ENCODE measurements around the gene CFAP46. TPM values are rescaled to one million over a fixed set of nuclear protein-coding genes. Genes with fewer than 3 reads are reported as not detected.

The CFAP46 gene
- total RNA-seq, 2 donors from 2014 or later: not detected

DNA sequence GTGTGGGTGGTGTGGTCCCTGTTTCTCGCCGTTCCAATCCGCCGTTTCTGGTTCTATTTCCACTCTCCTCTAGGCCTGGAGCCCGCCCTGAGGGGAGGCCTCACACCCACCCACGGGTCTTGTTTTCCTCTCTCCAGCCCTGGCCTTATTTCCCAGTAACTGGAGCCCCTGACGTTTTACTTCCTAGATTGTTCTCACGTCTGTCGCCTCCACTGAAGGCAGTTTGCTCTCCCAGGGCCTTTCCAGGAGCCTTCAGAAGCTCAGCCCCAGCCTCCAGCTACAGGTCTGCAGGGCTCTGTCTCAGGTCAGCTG, 30.6 kb downstream of the CFAP46 start:
- H3K9me3 ChIP-seq (ENCODE audit: control insufficient read depth, low read length, poor library complexity, severe bottlenecking): no peaks in the 10 kb centered on the region
- DNase-seq: no peak
- Mint-ChIP-seq H3K4me3 (no peak overlapping the region), H3K27ac (no peak overlapping the region), H3K36me3 (ENCODE audit: low read depth) (no peaks in the 10 kb centered on the region), H3K27me3 (peaks cover 10% of the 10 kb centered on the region), H3K4me1 (peaks cover 4% of the 10 kb centered on the region)
- no peak for ATAC-seq

DNA sequence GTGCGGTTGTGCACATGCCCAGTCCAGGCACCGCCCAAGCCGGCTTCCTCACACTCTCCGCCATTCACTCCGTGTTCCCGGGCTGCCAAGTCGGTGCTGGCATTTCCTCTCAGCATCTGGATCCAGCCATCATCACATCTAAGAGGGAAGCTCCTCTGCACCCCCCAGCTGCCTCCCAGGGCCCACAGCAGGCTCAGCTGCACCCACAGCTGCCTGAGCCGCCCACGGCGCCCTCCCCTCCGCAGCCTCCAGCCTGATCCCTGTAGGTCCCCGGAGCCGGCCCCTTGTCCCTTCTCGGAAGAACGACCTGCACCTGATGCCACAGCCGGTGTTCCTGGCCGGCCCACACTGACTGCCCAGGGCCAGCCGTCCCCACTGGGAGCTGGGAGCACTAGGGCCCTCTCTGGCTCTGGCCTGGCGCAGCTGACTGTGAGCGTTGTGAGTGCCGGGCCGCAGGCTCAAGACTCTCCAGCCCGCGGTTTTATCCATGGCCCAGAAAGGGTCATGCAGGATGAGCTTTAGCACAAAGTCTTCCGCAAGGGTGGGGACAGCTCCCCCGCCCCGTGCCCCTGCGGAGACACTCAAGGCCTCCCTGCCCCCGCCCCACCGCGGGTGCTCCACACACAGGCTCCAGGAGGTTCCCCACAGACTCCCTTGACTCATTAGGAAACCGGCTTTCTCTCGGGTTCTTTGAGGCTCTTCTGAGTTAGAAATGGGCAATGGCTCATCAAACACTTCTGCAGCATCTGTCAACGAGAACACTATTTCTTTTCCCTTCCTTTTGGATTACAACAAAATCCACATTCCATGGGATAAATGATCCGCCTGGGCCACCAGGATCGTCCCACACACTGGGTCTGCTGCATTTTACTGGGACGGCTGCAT, 31.2 kb downstream of the CFAP46 start:
- H3K4me3 Mint-ChIP-seq: no peak overlapping the region
- no peaks in the 10 kb centered on the region for H3K9me3 ChIP-seq (ENCODE audit: control insufficient read depth, low read length, poor library complexity, severe bottlenecking)
- DNase-seq: peak in 1 of 3 donors; percentile 4
- H3K27me3 Mint-ChIP-seq: peaks cover 11% of the 10 kb centered on the region
- no peak for ATAC-seq
- H3K36me3 Mint-ChIP-seq (ENCODE audit: low read depth): no peaks in the 10 kb centered on the region
- peaks cover 4% of the 10 kb centered on the region for H3K4me1 Mint-ChIP-seq
- no peak overlapping the region for H3K27ac Mint-ChIP-seq

DNA sequence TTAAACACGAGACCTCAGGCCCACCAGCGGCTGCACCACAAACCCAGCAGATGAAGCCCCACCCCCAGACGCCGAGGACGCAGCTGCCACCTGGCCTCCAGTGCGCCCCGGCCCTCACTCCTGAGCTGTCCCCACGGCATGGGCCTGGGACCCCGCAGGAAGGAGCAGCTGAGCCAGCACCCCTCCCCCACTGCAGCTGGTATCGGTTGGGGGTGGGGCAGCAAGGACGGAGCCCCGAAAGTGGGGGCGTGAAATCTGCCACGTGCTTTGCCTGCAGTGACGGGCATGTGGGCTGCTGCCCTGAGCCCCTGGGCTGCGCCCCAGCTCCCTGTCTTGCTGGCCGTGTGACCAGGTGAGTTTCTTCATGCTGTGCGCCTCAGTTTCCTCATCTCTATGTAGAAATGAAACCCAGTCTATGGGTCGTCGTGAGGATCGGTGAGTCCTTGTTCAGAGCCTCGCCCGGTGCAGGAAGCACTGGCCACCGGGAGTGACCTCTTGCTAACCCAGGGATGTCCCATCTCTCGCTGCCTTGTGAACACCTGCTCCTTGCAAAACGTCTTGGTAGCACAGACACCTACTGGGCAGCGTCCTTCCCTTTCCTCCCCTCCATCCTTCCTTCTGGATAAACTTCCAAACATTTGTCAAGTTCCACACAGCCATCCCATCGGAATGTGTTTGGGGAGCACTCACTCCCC, 32.0 kb downstream of the CFAP46 start:
- H3K9me3 ChIP-seq (ENCODE audit: control insufficient read depth, low read length, poor library complexity, severe bottlenecking): no peaks in the 10 kb centered on the region
- Mint-ChIP-seq H3K27me3 (peaks cover 15% of the 10 kb centered on the region), H3K4me3 (no peak overlapping the region), H3K36me3 (ENCODE audit: low read depth) (no peaks in the 10 kb centered on the region), H3K4me1 (peaks cover 4% of the 10 kb centered on the region), H3K27ac (no peak overlapping the region)
- ATAC-seq (no peak), DNase-seq (no peak)

GRCh38 chr10:132909491-132910071, 32.8 kb downstream of the CFAP46 start:
- ATAC-seq: no peak
- Mint-ChIP-seq H3K27ac (no peak overlapping the region), H3K36me3 (ENCODE audit: low read depth) (no peaks in the 10 kb centered on the region), H3K27me3 (peaks cover 23% of the 10 kb centered on the region), H3K4me3 (no peak overlapping the region), H3K4me1 (peaks cover 11% of the 10 kb centered on the region)
- DNase-seq: no peak
- no peaks in the 10 kb centered on the region for H3K9me3 ChIP-seq (ENCODE audit: control insufficient read depth, low read length, poor library complexity, severe bottlenecking)

DNA sequence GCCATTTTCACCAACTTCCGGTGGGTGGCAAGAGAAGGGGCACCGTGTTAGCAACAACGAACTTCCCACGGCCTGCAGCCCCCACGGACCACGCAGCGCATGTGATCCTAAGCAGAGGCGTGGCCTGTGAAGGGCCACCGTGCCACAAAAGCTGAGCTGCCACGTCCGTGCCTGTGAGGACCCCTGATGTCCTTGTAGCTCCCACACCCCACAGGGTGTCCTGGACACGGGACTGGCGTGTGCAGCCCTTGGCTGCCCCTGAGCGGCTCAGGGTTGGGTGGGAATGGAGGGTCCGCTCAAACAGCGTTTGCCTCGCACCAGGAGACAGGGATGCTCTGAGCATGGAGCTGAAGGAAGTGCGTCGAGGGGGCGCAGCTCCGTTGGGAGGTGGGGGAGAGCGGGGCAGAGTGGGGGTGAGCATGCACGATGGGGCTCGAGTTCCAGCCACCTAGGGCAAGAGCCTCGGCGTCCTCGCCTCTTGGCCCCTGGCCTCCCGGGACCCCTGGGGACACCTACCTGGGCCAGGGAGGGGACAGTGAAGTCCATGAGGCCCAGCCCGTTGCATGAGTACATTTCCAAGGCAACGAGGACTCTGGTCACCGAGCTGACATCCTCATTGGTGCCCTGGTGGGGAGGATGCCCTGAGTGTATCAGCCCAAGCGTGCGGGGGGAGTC, 33.6 kb downstream of the CFAP46 start:
- no peak overlapping the region for H3K27ac Mint-ChIP-seq
- DNase-seq (no peak), ATAC-seq (no peak)
- H3K4me1 Mint-ChIP-seq: peaks cover 14% of the 10 kb centered on the region
- no peaks in the 10 kb centered on the region for H3K9me3 ChIP-seq (ENCODE audit: control insufficient read depth, low read length, poor library complexity, severe bottlenecking)
- peaks cover 28% of the 10 kb centered on the region for H3K27me3 Mint-ChIP-seq
- no peak overlapping the region for H3K4me3 Mint-ChIP-seq
- H3K36me3 Mint-ChIP-seq (ENCODE audit: low read depth): no peaks in the 10 kb centered on the region

- Mint-ChIP-seq H3K4me1 (peaks cover 14% of the 10 kb centered on the region), H3K4me3 (no peak overlapping the region), H3K27ac (no peak overlapping the region), H3K27me3 (peaks cover 28% of the 10 kb centered on the region), H3K36me3 (ENCODE audit: low read depth) (no peaks in the 10 kb centered on the region)
- ATAC-seq (no peak), DNase-seq (no peak)
- no peaks in the 10 kb centered on the region for H3K9me3 ChIP-seq (ENCODE audit: control insufficient read depth, low read length, poor library complexity, severe bottlenecking)
Measured at GRCh38 chr10:132907821-132908620, 34.3 kb downstream of the CFAP46 start.

DNA sequence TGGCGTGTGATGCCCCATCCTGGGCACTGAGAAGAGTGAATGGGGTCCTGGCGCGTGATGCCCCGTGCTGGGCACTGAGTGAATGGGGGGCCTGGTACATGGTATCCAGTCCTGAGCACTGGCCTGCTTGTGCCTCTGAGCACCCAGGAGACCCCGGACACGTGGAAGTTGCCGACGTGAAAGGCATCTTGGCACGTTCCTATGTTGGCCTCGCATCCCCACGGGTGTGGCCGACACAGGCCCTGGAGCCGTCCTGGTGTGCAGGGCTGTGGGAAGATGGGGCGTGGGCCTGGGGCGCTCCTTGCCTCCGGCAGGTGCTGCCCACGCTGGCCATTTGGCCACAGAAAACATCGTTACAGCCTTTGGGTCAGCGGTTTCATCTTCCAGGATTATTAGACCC, 35.5 kb downstream of the CFAP46 start:
- no peak for DNase-seq
- Mint-ChIP-seq H3K4me1 (peaks cover 9% of the 10 kb centered on the region), H3K4me3 (no peak overlapping the region), H3K36me3 (ENCODE audit: low read depth) (no peaks in the 10 kb centered on the region), H3K27me3 (peaks cover 37% of the 10 kb centered on the region), H3K27ac (no peak overlapping the region)
- H3K9me3 ChIP-seq (ENCODE audit: control insufficient read depth, low read length, poor library complexity, severe bottlenecking): no peaks in the 10 kb centered on the region
- no peak for ATAC-seq

GRCh38 chr10:132906106-132906505, 36.3 kb downstream of the CFAP46 start:
- Mint-ChIP-seq H3K36me3 (ENCODE audit: low read depth) (no peaks in the 10 kb centered on the region), H3K4me1 (peaks cover 9% of the 10 kb centered on the region), H3K27me3 (peaks cover 37% of the 10 kb centered on the region), H3K27ac (no peak overlapping the region), H3K4me3 (no peak overlapping the region)
- no peaks in the 10 kb centered on the region for H3K9me3 ChIP-seq (ENCODE audit: control insufficient read depth, low read length, poor library complexity, severe bottlenecking)
- DNase-seq: no peak
- no peak for ATAC-seq

DNA sequence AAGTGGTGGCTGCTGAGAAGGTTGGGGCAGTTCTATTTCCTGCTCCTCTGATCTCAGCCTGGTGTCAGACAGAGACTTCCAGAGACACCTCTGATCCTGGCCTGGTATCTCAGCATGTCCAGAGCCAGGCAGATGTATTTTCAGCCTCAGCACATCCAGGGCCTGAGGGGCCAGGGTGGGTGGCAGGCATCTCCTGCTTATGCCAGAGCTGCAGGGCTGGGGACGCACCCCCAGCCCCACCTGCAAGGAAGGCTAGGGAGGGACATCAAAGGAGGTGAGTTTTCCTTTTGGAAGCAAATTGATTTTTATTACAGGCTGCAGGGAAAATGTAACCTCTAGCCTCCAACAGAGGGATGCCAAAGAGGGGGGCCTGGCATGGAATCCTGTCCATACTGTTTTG, 36.7 kb downstream of the CFAP46 start:
- Mint-ChIP-seq H3K36me3 (ENCODE audit: low read depth) (no peaks in the 10 kb centered on the region), H3K27ac (no peak overlapping the region), H3K4me3 (no peak overlapping the region), H3K4me1 (peaks cover 9% of the 10 kb centered on the region), H3K27me3 (peaks cover 33% of the 10 kb centered on the region)
- no peaks in the 10 kb centered on the region for H3K9me3 ChIP-seq (ENCODE audit: control insufficient read depth, low read length, poor library complexity, severe bottlenecking)
- ATAC-seq (no peak), DNase-seq (no peak)

GRCh38 chr10:132904814-132905649, 37.3 kb downstream of the CFAP46 start:
- DNase-seq (no peak), ATAC-seq (no peak)
- H3K4me1 Mint-ChIP-seq: peaks cover 9% of the 10 kb centered on the region
- H3K36me3 Mint-ChIP-seq (ENCODE audit: low read depth): no peaks in the 10 kb centered on the region
- H3K9me3 ChIP-seq (ENCODE audit: control insufficient read depth, low read length, poor library complexity, severe bottlenecking): no peaks in the 10 kb centered on the region
- H3K4me3 Mint-ChIP-seq: peak overlapping the region; percentile 28
- H3K27me3 Mint-ChIP-seq: peaks cover 35% of the 10 kb centered on the region
- H3K27ac Mint-ChIP-seq: peak overlapping the region; percentile 8

GRCh38 chr10:132904181-132904813, 38.1 kb downstream of the CFAP46 start:
- H3K9me3 ChIP-seq (ENCODE audit: control insufficient read depth, low read length, poor library complexity, severe bottlenecking): no peaks in the 10 kb centered on the region
- peaks cover 9% of the 10 kb centered on the region for H3K4me1 Mint-ChIP-seq
- no peaks in the 10 kb centered on the region for H3K36me3 Mint-ChIP-seq (ENCODE audit: low read depth)
- ATAC-seq (peak; percentile 40), DNase-seq (no peak)
- H3K4me3 Mint-ChIP-seq: peak overlapping the region; percentile 28
- peak overlapping the region; percentile 8 for H3K27ac Mint-ChIP-seq
- H3K27me3 Mint-ChIP-seq: peaks cover 36% of the 10 kb centered on the region

Measured in T-helper 17 cell (primary cell).